WTC11 (cell line): Measurements from ENCODE around the gene BPIFB2. TPM values are rescaled to one million over a fixed set of nuclear protein-coding genes. Genes with fewer than 3 reads are reported as not detected.

Experiments
- ATAC-seq: fragments of 200-7000 bp; cut with Tn5 transposase; 2 replicates; pipeline ENCODE4 v1.10.0; 2021; ENCODE audit warnings: mild to moderate bottlenecking, moderate library complexity
- CTCF ChIA-PET: fragments of 300-600 bp; sonication (Branson Sonifier 250); formaldehyde crosslinking; loops from one replicate; lab custom pipeline; 2021; ENCODE audit warnings: antibody characterized with exemption; lab: Charles Lee
- POLR2A ChIA-PET: fragments of 350-600 bp; sonication (Branson Sonifier 250); formaldehyde crosslinking; loops from one replicate; lab custom pipeline; 2021; ENCODE audit warnings: antibody characterized with exemption; lab: Charles Lee
- DNase-seq: peaks from one replicate; pipeline ENCODE4 v3.0.0; 2021; ENCODE audit warnings: low spot score
- H3K27ac Mint-ChIP-seq: 2 replicates; pipeline ENCODE4 v1.8.0; 2021; ENCODE audit warnings: mixed read lengths
- H3K27me3 Mint-ChIP-seq: 2 replicates; pipeline ENCODE4 v1.8.0; 2021; ENCODE audit warnings: low read depth, mild to moderate bottlenecking, moderate library complexity, mixed read lengths
- H3K36me3 Mint-ChIP-seq: 2 replicates; pipeline ENCODE4 v1.8.0; 2021; ENCODE audit warnings: mixed read lengths
- H3K4me1 Mint-ChIP-seq: 2 replicates; pipeline ENCODE4 v1.8.0; 2022; ENCODE audit warnings: mixed read lengths
- H3K4me3 Mint-ChIP-seq: 2 replicates; pipeline ENCODE4 v1.8.0; 2021; ENCODE audit warnings: mild to moderate bottlenecking, moderate library complexity, mixed read lengths
- H3K9me3 Mint-ChIP-seq: 2 replicates; pipeline ENCODE4 v1.8.0; 2021; ENCODE audit warnings: mixed read lengths
- EMX1 ChIP-seq: fragments of 250-450 bp; sonication (Bioruptor Pico); IDR thresholded peaks from 2 replicates; pipeline ENCODE4 v1.8.0; 2021; ENCODE audit warnings: mild to moderate bottlenecking
- FOXP1 ChIP-seq: sonication (generic); formaldehyde crosslinking; IDR thresholded peaks from 2 replicates; pipeline ENCODE4 v1.8.0; 2022; ENCODE audit warnings: missing genetic modification reagents, mild to moderate bottlenecking, moderate library complexity, borderline replicate concordance
- HMGA2 ChIP-seq: fragments of 250-450 bp; sonication (Bioruptor Pico); IDR thresholded peaks from 2 replicates; pipeline ENCODE4 v1.4.0; 2021; ENCODE audit warnings: mild to moderate bottlenecking, moderate library complexity
- JUN ChIP-seq: sonication (generic); formaldehyde crosslinking; IDR thresholded peaks from 2 replicates; pipeline ENCODE4 v1.8.0; 2023; ENCODE audit warnings: mild to moderate bottlenecking, missing genetic modification reagents
- NFATC4 ChIP-seq: fragments of 250-450 bp; sonication (Bioruptor Pico); IDR thresholded peaks from 2 replicates; pipeline ENCODE4 v1.9.0; 2021; ENCODE audit warnings: mild to moderate bottlenecking
- PRRX2 ChIP-seq: fragments of 250-450 bp; sonication (Bioruptor Pico); IDR thresholded peaks from 2 replicates; pipeline ENCODE4 v1.8.0; 2021; ENCODE audit warnings: mild to moderate bottlenecking
- RORB ChIP-seq: fragments of 250-450 bp; sonication (Bioruptor Pico); IDR thresholded peaks from 2 replicates; pipeline ENCODE4 v1.9.0; 2021; ENCODE audit warnings: mild to moderate bottlenecking
- SMAD4 ChIP-seq: sonication (generic); formaldehyde crosslinking; IDR thresholded peaks from 2 replicates; pipeline ENCODE4 v1.8.0; 2022; ENCODE audit warnings: mild to moderate bottlenecking, missing genetic modification reagents
- SOX15 ChIP-seq: fragments of 250-450 bp; sonication (Bioruptor Pico); IDR thresholded peaks from 2 replicates; pipeline ENCODE4 v1.9.0; 2021; ENCODE audit warnings: mild to moderate bottlenecking
- SP1 ChIP-seq: sonication (generic); formaldehyde crosslinking; conservative IDR thresholded peaks from 2 replicates; pipeline ENCODE4 v1.8.1; 2022; ENCODE audit warnings: missing genetic modification reagents
- TCF7 ChIP-seq: sonication (generic); formaldehyde crosslinking; IDR thresholded peaks from 2 replicates; pipeline ENCODE4 v1.8.0; 2022; ENCODE audit warnings: mild to moderate bottlenecking, low read depth, missing genetic modification reagents, moderate library complexity
- TEAD4 ChIP-seq: sonication (generic); formaldehyde crosslinking; IDR thresholded peaks from 2 replicates; pipeline ENCODE4 v1.8.0; 2022; ENCODE audit warnings: mild to moderate bottlenecking, missing genetic modification reagents
- ZNF263 ChIP-seq: sonication (generic); formaldehyde crosslinking; IDR thresholded peaks from 2 replicates; pipeline ENCODE4 v1.8.1; 2022; ENCODE audit warnings: low read depth, mild to moderate bottlenecking, moderate library complexity, missing genetic modification reagents
- ZNF396 ChIP-seq: fragments of 250-450 bp; sonication (Bioruptor Pico); IDR thresholded peaks from 2 replicates; pipeline ENCODE4 v1.8.0; 2021; ENCODE audit warnings: mild to moderate bottlenecking, moderate library complexity, borderline replicate concordance
- ZNF423 ChIP-seq: fragments of 250-450 bp; sonication (Bioruptor Pico); IDR thresholded peaks from 2 replicates; pipeline ENCODE4 v2.1.2; 2022; ENCODE audit warnings: mild to moderate bottlenecking, moderate library complexity
- ZNF532 ChIP-seq: fragments of 250-450 bp; sonication (Bioruptor Pico); IDR thresholded peaks from 2 replicates; pipeline ENCODE4 v1.9.0; 2021; ENCODE audit warnings: mild to moderate bottlenecking, borderline replicate concordance
- total RNA-seq: library from RNA; stranded (reverse); gene quantifications from 3 replicates; pipeline ENCODE4 v1.2.3, GENCODE V29; 2021
- TF ChIP-seq, protein P1 (sequence below): fragments of 200-600 bp; IDR thresholded peaks from 2 replicates; pipeline ENCODE4 v1.8.0; 2022; ENCODE audit warnings: antibody characterized with exemption
- TF ChIP-seq, protein P2 (sequence below): sonication (generic); formaldehyde crosslinking; IDR thresholded peaks from 2 replicates; pipeline ENCODE4 v1.8.0; 2023; ENCODE audit warnings: mild to moderate bottlenecking, missing genetic modification reagents
- TF ChIP-seq, protein P3 (sequence below): sonication (generic); formaldehyde crosslinking; IDR thresholded peaks from 2 replicates; pipeline ENCODE4 v1.8.0; 2022; ENCODE audit warnings: missing genetic modification reagents

The BPIFB2 gene
- total RNA-seq, 1 experiment from 2014 or later = 0.09 TPM

- H3K27ac Mint-ChIP-seq = no peak overlapping the region
- H3K4me1 Mint-ChIP-seq = no peaks in the 10 kb centered on the region
- ChIA-PET POLR2A (no interaction called here), CTCF (interaction anchor here (1.1 to 3.1 kb wide), 5 partner anchors 10 to 165 kb away, joined by 3 to 8 read pairs (median 5); no protein-coding TSS in a partner anchor)
- peaks cover 1% of the 10 kb centered on the region for H3K9me3 Mint-ChIP-seq
- no peak for DNase-seq
- TF ChIP-seq SP1 (CRISPR knock-in tag) = no peak
- TF ChIP-seq TEAD4 (CRISPR knock-in tag) = no peak
- TF ChIP-seq, protein P1, sequence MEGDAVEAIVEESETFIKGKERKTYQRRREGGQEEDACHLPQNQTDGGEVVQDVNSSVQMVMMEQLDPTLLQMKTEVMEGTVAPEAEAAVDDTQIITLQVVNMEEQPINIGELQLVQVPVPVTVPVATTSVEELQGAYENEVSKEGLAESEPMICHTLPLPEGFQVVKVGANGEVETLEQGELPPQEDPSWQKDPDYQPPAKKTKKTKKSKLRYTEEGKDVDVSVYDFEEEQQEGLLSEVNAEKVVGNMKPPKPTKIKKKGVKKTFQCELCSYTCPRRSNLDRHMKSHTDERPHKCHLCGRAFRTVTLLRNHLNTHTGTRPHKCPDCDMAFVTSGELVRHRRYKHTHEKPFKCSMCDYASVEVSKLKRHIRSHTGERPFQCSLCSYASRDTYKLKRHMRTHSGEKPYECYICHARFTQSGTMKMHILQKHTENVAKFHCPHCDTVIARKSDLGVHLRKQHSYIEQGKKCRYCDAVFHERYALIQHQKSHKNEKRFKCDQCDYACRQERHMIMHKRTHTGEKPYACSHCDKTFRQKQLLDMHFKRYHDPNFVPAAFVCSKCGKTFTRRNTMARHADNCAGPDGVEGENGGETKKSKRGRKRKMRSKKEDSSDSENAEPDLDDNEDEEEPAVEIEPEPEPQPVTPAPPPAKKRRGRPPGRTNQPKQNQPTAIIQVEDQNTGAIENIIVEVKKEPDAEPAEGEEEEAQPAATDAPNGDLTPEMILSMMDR = no peak
- no peak overlapping the region for H3K4me3 Mint-ChIP-seq
- ATAC-seq = no peak
- no peaks in the 10 kb centered on the region for H3K36me3 Mint-ChIP-seq
- no peaks in the 10 kb centered on the region; the same call in 1 of the 2 replicates for H3K27me3 Mint-ChIP-seq
These were observed 60.3 kb downstream of the BPIFB2 start for GRCh38 chr20:33067806-33068205.

DNA sequence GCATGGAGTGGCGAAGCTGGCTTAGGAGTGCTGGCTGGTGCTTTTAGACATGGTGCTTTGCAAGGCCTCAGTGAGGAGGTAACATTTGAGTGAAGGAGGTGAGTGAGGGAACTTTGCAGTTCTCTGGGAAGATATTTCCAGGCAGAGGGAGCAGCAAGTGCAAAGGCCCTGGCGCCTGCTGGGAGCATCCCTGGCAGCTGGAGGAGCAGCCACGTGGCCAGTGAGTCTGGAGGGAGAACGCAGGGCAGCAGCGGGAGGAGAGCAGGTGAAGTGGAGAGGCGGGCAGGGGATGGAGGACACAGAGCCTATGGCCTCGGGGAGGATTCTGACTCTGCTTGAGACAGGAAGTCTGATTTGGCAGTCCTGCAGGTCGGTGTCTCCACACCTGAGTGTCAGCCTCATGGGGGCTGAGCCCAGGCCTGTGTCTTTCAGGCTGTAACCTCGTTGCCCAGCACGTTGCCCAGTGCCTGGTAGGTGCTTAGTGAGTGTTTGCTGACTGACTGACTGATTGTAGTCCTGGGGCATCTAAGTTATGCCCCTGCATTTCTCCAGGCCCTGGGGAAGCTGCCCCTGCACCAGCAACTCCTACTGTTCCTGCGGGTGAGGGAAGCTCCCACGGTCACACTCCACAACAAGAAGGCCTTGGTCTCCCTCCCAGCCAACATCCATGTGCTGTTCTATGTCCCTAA, 60.9 kb downstream of the BPIFB2 start:
- Mint-ChIP-seq H3K27ac (no peak overlapping the region), H3K36me3 (no peaks in the 10 kb centered on the region), H3K9me3 (peaks cover 5% of the 10 kb centered on the region), H3K27me3 (no peaks in the 10 kb centered on the region; the same call in 1 of the 2 replicates), H3K4me1 (no peaks in the 10 kb centered on the region), H3K4me3 (no peak overlapping the region)
- POLR2A ChIA-PET = no interaction called here
- no peak for DNase-seq
- CTCF ChIA-PET = interaction anchor here (1.3 to 3.1 kb wide), 4 partner anchors 9 to 144 kb away, joined by 3 to 8 read pairs (median 4); no protein-coding TSS in a partner anchor
- TF ChIP-seq EMX1 (no peak), NFATC4 (no peak), RORB (no peak), ZNF423 (CRISPR knock-in tag) (no peak), ZNF532 (CRISPR knock-in tag) (no peak), FOXP1 (CRISPR knock-in tag) (no peak), ZNF263 (CRISPR knock-in tag) (no peak), TCF7 (CRISPR knock-in tag) (no peak), SOX15 (CRISPR knock-in tag) (no peak), HMGA2 (CRISPR knock-in tag) (no peak), ZNF396 (CRISPR knock-in tag) (no peak), SMAD4 (CRISPR knock-in tag) (no peak), PRRX2 (CRISPR knock-in tag) (no peak), JUN (no peak)
- TF ChIP-seq, protein P2, sequence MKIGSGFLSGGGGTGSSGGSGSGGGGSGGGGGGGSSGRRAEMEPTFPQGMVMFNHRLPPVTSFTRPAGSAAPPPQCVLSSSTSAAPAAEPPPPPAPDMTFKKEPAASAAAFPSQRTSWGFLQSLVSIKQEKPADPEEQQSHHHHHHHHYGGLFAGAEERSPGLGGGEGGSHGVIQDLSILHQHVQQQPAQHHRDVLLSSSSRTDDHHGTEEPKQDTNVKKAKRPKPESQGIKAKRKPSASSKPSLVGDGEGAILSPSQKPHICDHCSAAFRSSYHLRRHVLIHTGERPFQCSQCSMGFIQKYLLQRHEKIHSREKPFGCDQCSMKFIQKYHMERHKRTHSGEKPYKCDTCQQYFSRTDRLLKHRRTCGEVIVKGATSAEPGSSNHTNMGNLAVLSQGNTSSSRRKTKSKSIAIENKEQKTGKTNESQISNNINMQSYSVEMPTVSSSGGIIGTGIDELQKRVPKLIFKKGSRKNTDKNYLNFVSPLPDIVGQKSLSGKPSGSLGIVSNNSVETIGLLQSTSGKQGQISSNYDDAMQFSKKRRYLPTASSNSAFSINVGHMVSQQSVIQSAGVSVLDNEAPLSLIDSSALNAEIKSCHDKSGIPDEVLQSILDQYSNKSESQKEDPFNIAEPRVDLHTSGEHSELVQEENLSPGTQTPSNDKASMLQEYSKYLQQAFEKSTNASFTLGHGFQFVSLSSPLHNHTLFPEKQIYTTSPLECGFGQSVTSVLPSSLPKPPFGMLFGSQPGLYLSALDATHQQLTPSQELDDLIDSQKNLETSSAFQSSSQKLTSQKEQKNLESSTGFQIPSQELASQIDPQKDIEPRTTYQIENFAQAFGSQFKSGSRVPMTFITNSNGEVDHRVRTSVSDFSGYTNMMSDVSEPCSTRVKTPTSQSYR (CRISPR knock-in tag) = no peak
- TF ChIP-seq, protein P3, sequence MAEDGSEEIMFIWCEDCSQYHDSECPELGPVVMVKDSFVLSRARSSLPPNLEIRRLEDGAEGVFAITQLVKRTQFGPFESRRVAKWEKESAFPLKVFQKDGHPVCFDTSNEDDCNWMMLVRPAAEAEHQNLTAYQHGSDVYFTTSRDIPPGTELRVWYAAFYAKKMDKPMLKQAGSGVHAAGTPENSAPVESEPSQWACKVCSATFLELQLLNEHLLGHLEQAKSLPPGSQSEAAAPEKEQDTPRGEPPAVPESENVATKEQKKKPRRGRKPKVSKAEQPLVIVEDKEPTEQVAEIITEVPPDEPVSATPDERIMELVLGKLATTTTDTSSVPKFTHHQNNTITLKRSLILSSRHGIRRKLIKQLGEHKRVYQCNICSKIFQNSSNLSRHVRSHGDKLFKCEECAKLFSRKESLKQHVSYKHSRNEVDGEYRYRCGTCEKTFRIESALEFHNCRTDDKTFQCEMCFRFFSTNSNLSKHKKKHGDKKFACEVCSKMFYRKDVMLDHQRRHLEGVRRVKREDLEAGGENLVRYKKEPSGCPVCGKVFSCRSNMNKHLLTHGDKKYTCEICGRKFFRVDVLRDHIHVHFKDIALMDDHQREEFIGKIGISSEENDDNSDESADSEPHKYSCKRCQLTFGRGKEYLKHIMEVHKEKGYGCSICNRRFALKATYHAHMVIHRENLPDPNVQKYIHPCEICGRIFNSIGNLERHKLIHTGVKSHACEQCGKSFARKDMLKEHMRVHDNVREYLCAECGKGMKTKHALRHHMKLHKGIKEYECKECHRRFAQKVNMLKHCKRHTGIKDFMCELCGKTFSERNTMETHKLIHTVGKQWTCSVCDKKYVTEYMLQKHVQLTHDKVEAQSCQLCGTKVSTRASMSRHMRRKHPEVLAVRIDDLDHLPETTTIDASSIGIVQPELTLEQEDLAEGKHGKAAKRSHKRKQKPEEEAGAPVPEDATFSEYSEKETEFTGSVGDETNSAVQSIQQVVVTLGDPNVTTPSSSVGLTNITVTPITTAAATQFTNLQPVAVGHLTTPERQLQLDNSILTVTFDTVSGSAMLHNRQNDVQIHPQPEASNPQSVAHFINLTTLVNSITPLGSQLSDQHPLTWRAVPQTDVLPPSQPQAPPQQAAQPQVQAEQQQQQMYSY (CRISPR knock-in tag) = no peak
- ATAC-seq = no peak
